GM23248 (cell line): ENCODE measurements around the gene GDPD4.

Experiments used
- EZH2 ChIP-seq: fragments of 200-600 bp; sonication (generic); IDR thresholded peaks from 2 replicates; pipeline ENCODE4 v1.6.1; 2018; ENCODE audit warnings: antibody characterized with exemption, mild to moderate bottlenecking; ENCODE audit not compliant: insufficient read depth, poor library complexity, severe bottlenecking
- EZH2phosphoT487 ChIP-seq: fragments of 200-600 bp; sonication (generic); IDR thresholded peaks from 2 replicates; pipeline ENCODE4 v1.6.1; 2018; ENCODE audit warnings: antibody characterized with exemption, moderate library complexity, mild to moderate bottlenecking, low read depth; ENCODE audit not compliant: insufficient read depth

- TF ChIP-seq EZH2 (no peak), EZH2phosphoT487 (no peak)
Measured at GRCh38 chr11:77299528-77299993, 1.9 kb downstream of the GDPD4 start.
